K562 (cell line): ENCODE data around the gene SORT1. TPM values are rescaled to one million over a fixed set of nuclear protein-coding genes. Genes with fewer than 3 reads are reported as not detected.

Experiments used
- ATAC-seq: fragments of 200-7000 bp; cut with Tn5 transposase; 3 replicates; pipeline ENCODE4 v1.9.1; 2020; ENCODE audit warnings: moderate library complexity
- BruUV-seq: library from RNA; stranded (reverse); fragments of 400-500 nt; replicated peaks from 2 replicates; lab custom pipeline; 2021; lab: Mats Ljungman, UMichigan
- CTCF ChIA-PET: fragments of 300-600 bp; formaldehyde crosslinking; extraction: SDS; loops from one replicate; lab custom pipeline; 2021; ENCODE audit warnings: low intra/inter-chr PET ratio; lab: Yijun Ruan, JAX
- POLR2A ChIA-PET: fragments of 300-600, 350-650 bp; sonication (Branson Sonifier 250); formaldehyde crosslinking; extraction: SDS; loops from one replicate; lab custom pipeline; 2021; ENCODE audit warnings: antibody characterized with exemption, inconsistent platforms; lab: Yijun Ruan, JAX
- DNase-seq, 4 experiments: peaks; one replicate each; pipeline versions ENCODE4 v3.0.0 to v3.0.0-alpha.2; 2011 to 2018; ENCODE audit warnings: low spot score in 3 of 4, mixed read lengths in 3 of 4; ENCODE audit errors: extremely low read depth in 1 of 4
- FAIRE-seq: peaks from 2 replicates; lab custom pipeline; 2011; peaks lifted over from hg19 to GRCh38; lab: Jason Lieb, UNC
- H2AFZ ChIP-seq: 2 replicates; pipeline ENCODE4 v1.6.0; 2011; ENCODE audit warnings: low read depth, low read length, control low read depth, inconsistent platforms
- H3K27ac ChIP-seq: fragments of 200-600 bp; 3 replicates; pipeline ENCODE4 v1.8.0; 2011; ENCODE audit warnings: low read depth, mild to moderate bottlenecking, control low read depth, inconsistent platforms, low read length, moderate library complexity, mixed read lengths; ENCODE audit errors: extremely low read depth
- H3K27me3 ChIP-seq, 2 experiments: fragments of 300-600 bp in 1 of 2; 2 replicates in 1 of 2; 3 replicates in 1 of 2; pipeline versions ENCODE4 v1.6.0 to v1.8.0; 2011; ENCODE audit warnings: inconsistent platforms in 2 of 2, low read length in 2 of 2, mild to moderate bottlenecking in 1 of 2, mixed read lengths in 1 of 2, moderate library complexity in 1 of 2; ENCODE audit not compliant: control insufficient read depth in 2 of 2, insufficient read depth in 2 of 2
- H3K36me3 ChIP-seq: fragments of 300-600 bp; 3 replicates; pipeline ENCODE4 v1.8.0; 2011; ENCODE audit warnings: mild to moderate bottlenecking, low read length, inconsistent platforms; ENCODE audit not compliant: control insufficient read depth, insufficient read depth
- H3K4me1 ChIP-seq, 2 experiments: fragments of 200-600 bp in 1 of 2; replicated peaks in 1 of 2; 2 replicates in 1 of 2; 3 replicates in 1 of 2; pipeline versions ENCODE4 v1.5.1 to v1.8.0; 2011; ENCODE audit warnings: inconsistent platforms in 2 of 2, low read length in 2 of 2, mild to moderate bottlenecking in 1 of 2, mixed read lengths in 1 of 2, moderate library complexity in 1 of 2; ENCODE audit not compliant: control insufficient read depth in 2 of 2, insufficient read depth in 2 of 2
- H3K4me2 ChIP-seq: 2 replicates; pipeline ENCODE4 v1.6.1; 2011; ENCODE audit warnings: low read length, control low read depth, inconsistent platforms, mixed read lengths; ENCODE audit not compliant: insufficient read depth
- H3K4me3 ChIP-seq: fragments of 200-600 bp; sonication (generic), shearing (Covaris generic); 2 replicates; pipeline ENCODE4 v1.5.1; 2016; ENCODE audit warnings: control low read depth, inconsistent platforms
- H3K79me2 ChIP-seq: fragments of 200-600 bp; 3 replicates; pipeline ENCODE4 v1.8.0; 2011; ENCODE audit warnings: low read length, inconsistent platforms; ENCODE audit not compliant: control insufficient read depth, insufficient read depth
- H3K9ac ChIP-seq, 2 experiments: 2 replicates each; pipeline versions ENCODE4 v1.6.0 to v1.6.1; 2011; ENCODE audit warnings: low read depth in 2 of 2, low read length in 2 of 2, control low read depth in 1 of 2, inconsistent platforms in 1 of 2, mild to moderate bottlenecking in 1 of 2, mixed read lengths in 1 of 2; ENCODE audit not compliant: insufficient read depth in 1 of 2
- H3K9me1 ChIP-seq: one replicate; pipeline ENCODE4 v1.6.0; 2011; ENCODE audit warnings: inconsistent platforms, mild to moderate bottlenecking, low read length, moderate library complexity; ENCODE audit not compliant: control insufficient read depth, insufficient read depth
- H3K9me3 ChIP-seq: replicated peaks from 2 replicates; pipeline ENCODE4 v1.5.1; 2011; ENCODE audit warnings: low read depth, low read length, inconsistent platforms; ENCODE audit not compliant: control insufficient read depth, insufficient read depth
- H4K20me1 ChIP-seq: replicated peaks from 2 replicates; pipeline ENCODE4 v1.6.1; 2011; ENCODE audit warnings: low read length, inconsistent platforms, mixed read lengths; ENCODE audit not compliant: control insufficient read depth, insufficient read depth
- ARID2 ChIP-seq: fragments of 450-650 bp; IDR thresholded peaks from 2 replicates; pipeline ENCODE4 v1.6.1; 2017; ENCODE audit warnings: antibody characterized with exemption, mild to moderate bottlenecking
- ATF4 ChIP-seq: fragments of 450-650 bp; formaldehyde crosslinking; IDR thresholded peaks from 2 replicates; pipeline ENCODE4 v1.4.0; 2022; ENCODE audit warnings: mild to moderate bottlenecking, moderate library complexity
- E2F6 ChIP-seq, 2 experiments: IDR thresholded peaks; 2 replicates each; pipeline ENCODE4 v1.6.1; 2011; ENCODE audit warnings: borderline replicate concordance in 1 of 2, control low read depth in 1 of 2, low read depth in 1 of 2, low read length in 1 of 2, mild to moderate bottlenecking in 1 of 2, mixed read lengths in 1 of 2, moderate library complexity in 1 of 2; ENCODE audit not compliant: insufficient read depth in 1 of 2, insufficient read length in 1 of 2, poor library complexity in 1 of 2, severe bottlenecking in 1 of 2; ENCODE audit errors: extremely low read depth in 1 of 2
- MED1 ChIP-seq: sonication (generic); formaldehyde crosslinking; IDR thresholded peaks from 2 replicates; pipeline ENCODE4 v1.8.1; 2023; ENCODE audit warnings: missing genetic modification reagents, borderline replicate concordance
- ZNF24 ChIP-seq: fragments of 450-650 bp; IDR thresholded peaks from 2 replicates; pipeline ENCODE4 v1.6.1; 2016
- WGBS: fragments of 100-300 bp; shearing (Covaris generic); methylation state at CpG from one replicate; pipeline ENCODE4 v1.1.6; 2016; ENCODE audit warnings: low coverage, mixed read lengths; ENCODE audit not compliant: insufficient coverage; ENCODE audit errors: missing lambda C conversion rate; 5-methylcytosine and 5-hydroxymethylcytosine counted together
- in situ Hi-C: fragments of 300-500 bp; cut with MboI; formaldehyde crosslinking; loops from 4 replicates; pipeline ENCODE4 v1.15.0; 2018; ENCODE audit warnings: inconsistent platforms, mixed read lengths
- intact Hi-C: fragments of 100-400 bp; cut with micrococcal nuclease; formaldehyde crosslinking; loops from 2 replicates; pipeline ENCODE4 v1.14.2; 2022
- polyA plus RNA-seq, 8 experiments: library from polyadenylated mRNA; depleted of rRNA in 4 of 8; stranded (reverse) in 5 of 8; unstranded in 3 of 8; fragments of >200 nt; fragmentation: Nextera tagmentation in 2 of 8; fragmentation: Illumina TruSeq in 1 of 8; extraction: Ambion mirVana in 2 of 8; extraction: Trizol in 1 of 8; gene quantifications; 2 replicates each; pipeline versions ENCODE4 v1.2.1 to v1.2.3, GENCODE V29; 2011 to 2014; ENCODE audit warnings: inconsistent platforms in 1 of 8, missing spikeins in 1 of 8
- total RNA-seq, 7 experiments: library from RNA; depleted of rRNA in 6 of 7; stranded (reverse); fragments of >200 nt in 6 of 7; fragmentation: Illumina TruSeq in 2 of 7; extraction: Trizol in 2 of 7; gene quantifications; 2 replicates each; pipeline versions ENCODE4 v1.2.1 to v1.2.3, GENCODE V29; 2011 to 2021; ENCODE audit warnings: low replicate concordance in 1 of 7

The SORT1 gene
- total and polyA plus RNA-seq, 9 of the 15 experiments (the other 6 are each of a cell fraction or from before 2014, with no cell fraction given): 27.4 to 112 (median 65.0) TPM

- Histone ChIP-seq H3K36me3 (peaks cover 39% of the 10 kb centered on the region; the same call in 2 of the 3 replicates), H3K9me1 (no peaks in the 10 kb centered on the region), H3K4me3 (no peak overlapping the region), H3K9me3 (no peaks in the 10 kb centered on the region), H3K79me2 (no peaks in the 10 kb centered on the region), H3K27ac (no peak overlapping the region), H3K4me2 (no peak overlapping the region), H3K27me3 (no peaks in the 10 kb centered on the region), H3K9ac (peak overlapping the region in 1 of 2 experiments; percentile 36; a peak in 1 of 4 replicates), H3K4me1 (peaks cover 0 to 40% of the 10 kb centered on the region in 2 experiments; a peak in 2 of 5 replicates), H4K20me1 (no peaks in the 10 kb centered on the region), H2AFZ (no peak overlapping the region)
- TF ChIP-seq ATF4 (CRISPR knock-in tag) (no peak), MED1 (CRISPR knock-in tag) (0 out of 2 replicates have a peak, but pooled peaks have one; percentile 74), ZNF24 (no peak), E2F6 (IDR thresholded peaks at IDR 0.05; ENCODE audit: borderline replicate concordance in 1 of 2, extremely low read depth in 1 of 2, insufficient read depth in 1 of 2, insufficient read length in 1 of 2, low read depth in 1 of 2, low read length in 1 of 2, poor library complexity in 1 of 2, severe bottlenecking in 1 of 2) (no peak), ARID2 (no peak)
- ATAC-seq (no peak), FAIRE-seq (no peak), DNase-seq (no peak)
- ChIA-PET POLR2A (interaction anchor here (1.0 to 1.4 kb wide), 2 partner anchors 20 to 136 kb away, joined by 3 to 9 read pairs; partner anchors contain the start of genes PSRC1 and SORT1), CTCF (interaction anchor here (2.4 to 5.5 kb wide), 3 partner anchors 61 to 270 kb away, joined by 28 to 91 read pairs (median 32); partner anchors contain the start of gene SORT1)
- intact Hi-C loops (loop anchor here (1.0 to 10.0 kb wide), 4 partner anchors 61 to 270 kb away; partner anchors contain the start of gene ELAPOR1), in situ Hi-C loops (loop anchor here (5.0 kb wide), 2 partner anchors 140 to 270 kb away; no protein-coding TSS in a partner anchor)
- no TSS peak for BruUV-seq
- 75% methylated on average over 21 of the region's 22 CpGs for WGBS
Measured at GRCh38 chr1:109262231-109263055, 135.3 kb downstream of the SORT1 start.
